H9 (cell line): ENCODE data around the gene TMPRSS9. TPM values are rescaled to one million over a fixed set of nuclear protein-coding genes. Genes with fewer than 3 reads are reported as not detected.

Source experiments
- DNase-seq: peaks from one replicate; pipeline ENCODE4 v3.0.0-alpha.2; 2017
- H2AFZ ChIP-seq: one replicate; pipeline ENCODE4 v1.6.1; 2013; ENCODE audit warnings: mild to moderate bottlenecking, low read length, control low read depth, moderate library complexity
- H2AK5ac ChIP-seq: 2 replicates; pipeline ENCODE4 v1.6.1; 2013; ENCODE audit warnings: low read length, control low read depth, mixed read lengths; ENCODE audit not compliant: insufficient read length
- H2BK120ac ChIP-seq: one replicate; pipeline ENCODE4 v1.6.1; 2013; ENCODE audit warnings: low read depth, mild to moderate bottlenecking, low read length, control low read depth, inconsistent platforms; ENCODE audit not compliant: poor library complexity, severe bottlenecking
- H2BK12ac ChIP-seq: 2 replicates; pipeline ENCODE4 v1.6.1; 2013; ENCODE audit warnings: low read length, control low read depth, mixed read lengths, low read depth; ENCODE audit not compliant: insufficient read length
- H2BK15ac ChIP-seq: 2 replicates; pipeline ENCODE4 v1.6.1; 2013; ENCODE audit warnings: low read depth, low read length, control low read depth
- H2BK20ac ChIP-seq: one replicate; pipeline ENCODE4 v1.6.1; 2013; ENCODE audit warnings: low read depth, mild to moderate bottlenecking, low read length, control low read depth, inconsistent platforms; ENCODE audit not compliant: poor library complexity, severe bottlenecking
- H2BK5ac ChIP-seq: 2 replicates; pipeline ENCODE4 v1.6.1; 2013; ENCODE audit warnings: low read length, control low read depth, mixed read lengths; ENCODE audit not compliant: insufficient read length
- H3K14ac ChIP-seq: 2 replicates; pipeline ENCODE4 v1.6.1; 2013; ENCODE audit warnings: low read length, control low read depth; ENCODE audit not compliant: insufficient read depth
- H3K18ac ChIP-seq: 2 replicates; pipeline ENCODE4 v1.6.1; 2013; ENCODE audit warnings: low read depth, mild to moderate bottlenecking, mixed read lengths, low read length, control low read depth; ENCODE audit not compliant: insufficient read length
- H3K23ac ChIP-seq: 2 replicates; pipeline ENCODE4 v1.6.1; 2013; ENCODE audit warnings: low read length, control low read depth, mixed read lengths, low read depth; ENCODE audit not compliant: insufficient read length
- H3K23me2 ChIP-seq: 2 replicates; pipeline ENCODE4 v1.6.1; 2013; ENCODE audit warnings: low read depth, mild to moderate bottlenecking, mixed read lengths, low read length, control low read depth; ENCODE audit not compliant: insufficient read length, poor library complexity, severe bottlenecking
- H3K27ac ChIP-seq: 2 replicates; pipeline ENCODE4 v1.5.1; 2013; ENCODE audit warnings: low read length, control low read depth, mixed read lengths, low read depth; ENCODE audit not compliant: insufficient read length
- H3K27me3 ChIP-seq: 2 replicates; pipeline ENCODE4 v1.6.1; 2013; ENCODE audit warnings: low read length, control low read depth, inconsistent platforms; ENCODE audit not compliant: insufficient read depth
- H3K4ac ChIP-seq: 2 replicates; pipeline ENCODE4 v1.6.1; 2013; ENCODE audit warnings: low read depth, mild to moderate bottlenecking, control low read depth, inconsistent platforms, low read length, moderate library complexity
- H3K4me1 ChIP-seq: 2 replicates; pipeline ENCODE4 v1.6.1; 2013; ENCODE audit warnings: low read length, control low read depth, inconsistent platforms; ENCODE audit not compliant: insufficient read depth
- H3K4me2 ChIP-seq: 2 replicates; pipeline ENCODE4 v1.6.1; 2013; ENCODE audit warnings: low read length, control low read depth, mixed read lengths; ENCODE audit not compliant: insufficient read length, insufficient read depth
- H3K56ac ChIP-seq: 2 replicates; pipeline ENCODE4 v1.6.1; 2013; ENCODE audit warnings: low read depth, mild to moderate bottlenecking, mixed read lengths, low read length, control low read depth; ENCODE audit not compliant: insufficient read length
- H3K79me1 ChIP-seq: 2 replicates; pipeline ENCODE4 v1.6.1; 2013; ENCODE audit warnings: low read depth, mild to moderate bottlenecking, moderate library complexity, low read length, control low read depth, inconsistent platforms; ENCODE audit not compliant: insufficient read depth, poor library complexity, severe bottlenecking
- H3K79me2 ChIP-seq: 2 replicates; pipeline ENCODE4 v1.6.1; 2013; ENCODE audit warnings: low read length, control low read depth, inconsistent platforms; ENCODE audit not compliant: insufficient read depth
- H3K9ac ChIP-seq: 2 replicates; pipeline ENCODE4 v1.6.1; 2013; ENCODE audit warnings: low read length, control low read depth, mixed read lengths; ENCODE audit not compliant: insufficient read length; ENCODE audit errors: extremely low read depth
- H3K9me3 ChIP-seq: one replicate; pipeline ENCODE4 v1.6.1; 2013; ENCODE audit warnings: low read depth, low read length, inconsistent platforms; ENCODE audit not compliant: control insufficient read depth
- H3T11ph ChIP-seq: one replicate; pipeline ENCODE4 v1.6.1; 2013; ENCODE audit warnings: mild to moderate bottlenecking, low read length, control low read depth, inconsistent platforms
- H4K20me1 ChIP-seq: one replicate; pipeline ENCODE4 v1.6.1; 2013; ENCODE audit not compliant: control insufficient read depth, insufficient read length, insufficient read depth
- H4K5ac ChIP-seq: 2 replicates; pipeline ENCODE4 v1.6.1; 2013; ENCODE audit warnings: low read depth, mild to moderate bottlenecking, mixed read lengths, low read length, control low read depth; ENCODE audit not compliant: insufficient read length
- H4K8ac ChIP-seq: replicated peaks from 2 replicates; pipeline ENCODE4 v1.6.1; 2013; ENCODE audit warnings: low read length, control low read depth, mixed read lengths, low read depth; ENCODE audit not compliant: insufficient read length
- H4K91ac ChIP-seq: 2 replicates; pipeline ENCODE4 v1.6.1; 2013; ENCODE audit warnings: low read depth, mild to moderate bottlenecking, moderate library complexity, mixed read lengths, low read length, control low read depth; ENCODE audit not compliant: insufficient read length
- H3K27ac Mint-ChIP-seq, 3 experiments: 2 replicates in 2 of 3; 3 replicates in 1 of 3; pipeline ENCODE4 v1.8.0; 2020 to 2021; ENCODE audit warnings: mixed read lengths in 3 of 3, mild to moderate bottlenecking in 1 of 3, moderate library complexity in 1 of 3
- H3K27me3 Mint-ChIP-seq: 2 replicates; pipeline ENCODE4 v1.8.0; 2021; ENCODE audit warnings: low read depth, mild to moderate bottlenecking, moderate library complexity, mixed read lengths
- H3K36me3 Mint-ChIP-seq, 3 experiments: 2 replicates in 2 of 3; 3 replicates in 1 of 3; pipeline ENCODE4 v1.8.0; 2020 to 2021; ENCODE audit warnings: low read depth in 3 of 3, mixed read lengths in 3 of 3; ENCODE audit not compliant: insufficient read depth in 1 of 3
- H3K4me1 Mint-ChIP-seq, 2 experiments: 2 replicates each; pipeline ENCODE4 v1.8.0; 2020; ENCODE audit warnings: mixed read lengths in 2 of 2
- H3K4me3 Mint-ChIP-seq, 2 experiments: 2 replicates in 1 of 2; 3 replicates in 1 of 2; pipeline ENCODE4 v1.8.0; 2020 to 2021; ENCODE audit warnings: mild to moderate bottlenecking in 2 of 2, mixed read lengths in 2 of 2, moderate library complexity in 1 of 2
- H3K9me3 Mint-ChIP-seq, 2 experiments: 2 replicates in 1 of 2; 3 replicates in 1 of 2; pipeline ENCODE4 v1.8.0; 2020; ENCODE audit warnings: mild to moderate bottlenecking in 2 of 2, mixed read lengths in 2 of 2, moderate library complexity in 1 of 2
- CTCF ChIP-seq: fragments of 200-600 bp; sonication (generic); conservative IDR thresholded peaks from 3 replicates; pipeline ENCODE4 v1.8.0; 2021; ENCODE audit warnings: antibody characterized with exemption, mild to moderate bottlenecking
- WGBS: extraction: QIAGEN DNeasy Blood & Tissue Kit; methylation state at CpG from one replicate; pipeline ENCODE4 v1.1.7; 2013; ENCODE audit warnings: missing lambda C conversion rate, low lambda C conversion rate, mixed read lengths; ENCODE audit not compliant: insufficient read length; ENCODE audit errors: extremely low coverage; 5-methylcytosine and 5-hydroxymethylcytosine counted together
- total RNA-seq: library from RNA; stranded (reverse); gene quantifications from 2 replicates; pipeline ENCODE4 v1.2.1, GENCODE V29; 2021

TMPRSS9 gene
- total RNA-seq, 1 experiment from 2014 or later = 0.24 TPM

- WGBS = no CpG with 5 or more reads among the region's 7 CpGs
- Histone ChIP-seq H3K56ac (no peak overlapping the region), H3T11ph (no peak overlapping the region), H2BK120ac (no peak overlapping the region), H3K79me1 (no peaks in the 10 kb centered on the region), H3K14ac (no peak overlapping the region), H4K20me1 (no peaks in the 10 kb centered on the region), H3K18ac (no peak overlapping the region), H3K4me1 (no peaks in the 10 kb centered on the region), H2BK12ac (no peak overlapping the region), H3K23ac (no peak overlapping the region), H4K5ac (no peak overlapping the region), H3K9me3 (no peaks in the 10 kb centered on the region), H3K9ac (no peak overlapping the region), H2BK20ac (no peak overlapping the region), H3K4ac (no peak overlapping the region), H2AK5ac (no peak overlapping the region), H2AFZ (no peak overlapping the region), H4K8ac (no peak overlapping the region), H3K4me2 (no peak overlapping the region), H3K27me3 (no peaks in the 10 kb centered on the region), H3K79me2 (no peaks in the 10 kb centered on the region), H3K27ac (no peak overlapping the region), H3K23me2 (no peaks in the 10 kb centered on the region), H2BK15ac (no peak overlapping the region), H2BK5ac (no peak overlapping the region), H4K91ac (no peak overlapping the region)
- Mint-ChIP-seq H3K27me3 (peaks cover 39% of the 10 kb centered on the region), H3K4me1 (peaks cover 10 to 21% of the 10 kb centered on the region in 2 experiments), H3K4me3 (no peak overlapping the region), H3K36me3 (no peaks in the 10 kb centered on the region), H3K9me3 (peaks cover 0 to 9% of the 10 kb centered on the region in 2 experiments; a peak in 3 of 5 replicates), H3K27ac (no peak overlapping the region; a peak in 1 of 7 replicates)
- DNase-seq = no peak
- TF ChIP-seq CTCF = no peak
These were observed 44.8 kb upstream of the TMPRSS9 start for GRCh38 chr19:2315121-2315817.
